Measurements from ENCODE around the gene SOX6.

Gene SOX6

GRCh38 chr11:16356057-16356760 lies at the start of gene SOX6:
Gene SOX6 (minus strand): TSS chr11:16356546. CDS start chr11:16341248, 15,298 bp downstream.
- no peak within 1 kb of the TSS for H3K4me3 ChIP-seq (replicated peaks; ENCODE audit: low read depth, low read length)
- no peak for DNase-seq (ENCODE audit: extremely low read depth, low read depth)
- TF ChIP-seq CTCF (IDR thresholded peaks at IDR 0.05; ENCODE audit: low read depth, low read length, missing control alignments), result no peak

GRCh38 chr11:16404781-16405285 lies 48.5 kb upstream of the SOX6 start:
- H3K4me3 ChIP-seq (replicated peaks; ENCODE audit: low read depth, low read length), result no peak overlapping the region
- no peak for TF ChIP-seq CTCF (IDR thresholded peaks at IDR 0.05; ENCODE audit: low read depth, low read length, missing control alignments)
- no peak for DNase-seq (ENCODE audit: extremely low read depth, low read depth)

- no peak overlapping the region for H3K4me3 ChIP-seq (replicated peaks; ENCODE audit: low read depth, low read length)
- TF ChIP-seq CTCF (IDR thresholded peaks at IDR 0.05; ENCODE audit: low read depth, low read length, missing control alignments), result no peak
- DNase-seq (ENCODE audit: extremely low read depth, low read depth), result no peak
These were observed 47.5 kb upstream of the SOX6 start for GRCh38 chr11:16403851-16404250.

- no peak overlapping the region for H3K4me3 ChIP-seq (replicated peaks; ENCODE audit: low read depth, low read length)
- no peak for DNase-seq (ENCODE audit: extremely low read depth, low read depth)
These were observed 47.1 kb upstream of the SOX6 start for GRCh38 chr11:16403448-16403803.

GRCh38 chr11:16402654-16403447 lies 46.5 kb upstream of the SOX6 start:
- H3K4me3 ChIP-seq (replicated peaks; ENCODE audit: low read depth, low read length), result no peak overlapping the region
- TF ChIP-seq CTCF (IDR thresholded peaks at IDR 0.05; ENCODE audit: low read depth, low read length, missing control alignments), result no peak
- DNase-seq (ENCODE audit: extremely low read depth, low read depth), result no peak

More at GRCh38 chr11:16403448-16403803, 47.1 kb upstream of the SOX6 start:
- TF ChIP-seq CTCF (IDR thresholded peaks at IDR 0.05; ENCODE audit: low read depth, low read length, missing control alignments), result no peak

- TF ChIP-seq CTCF (IDR thresholded peaks at IDR 0.05; ENCODE audit: low read depth, low read length, missing control alignments), result no peak
- no peak for DNase-seq (ENCODE audit: extremely low read depth, low read depth)
- H3K4me3 ChIP-seq (replicated peaks; ENCODE audit: low read depth, low read length), result no peak overlapping the region
These were observed 41.0 kb upstream of the SOX6 start for GRCh38 chr11:16397390-16397789.

Data from HFF-Myc (cell line).